GM19099 (cell line): ENCODE results near the gene PARVA.

ENCODE experiments used
- POLR2A ChIP-seq: IDR thresholded peaks from 3 replicates; pipeline ENCODE4 v1.6.1; 2011; ENCODE audit warnings: low read depth; ENCODE audit not compliant: insufficient read length; ENCODE audit errors: extremely low read depth

Gene PARVA

DNA sequence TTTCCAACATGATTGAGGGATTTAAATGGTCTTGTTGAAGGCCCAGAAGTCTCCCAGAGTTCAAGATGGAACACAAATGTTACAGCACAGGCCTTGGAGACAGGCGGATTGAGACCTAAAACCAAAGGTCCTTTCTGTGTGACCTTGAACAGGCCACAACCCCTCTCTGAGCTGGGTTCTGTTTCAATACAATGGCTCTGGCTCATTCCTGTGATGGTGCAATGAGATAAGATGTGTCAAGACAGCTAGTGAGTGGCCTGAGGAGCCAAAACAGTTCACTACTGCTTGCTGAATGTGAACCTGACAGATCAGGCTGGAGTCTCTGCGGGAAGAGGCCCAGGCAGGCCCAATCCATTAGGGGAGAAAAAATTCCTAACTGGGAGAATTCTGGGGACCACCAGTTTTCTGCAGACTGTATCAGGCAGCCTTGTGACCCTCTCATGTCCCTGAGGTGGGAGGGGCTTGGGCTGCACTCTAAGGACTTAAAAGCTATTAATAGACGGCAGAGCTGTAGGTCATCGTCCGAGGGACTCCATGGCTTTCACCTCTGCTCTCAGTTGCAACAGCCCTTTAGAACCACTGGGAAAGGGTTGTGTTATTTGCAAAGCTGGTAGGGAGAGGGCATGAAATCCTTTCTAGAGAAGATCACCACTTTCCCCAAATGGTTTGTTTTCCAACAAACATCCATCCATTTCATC is 170.7 kb downstream of the PARVA start:
- TF ChIP-seq POLR2A: no peak

DNA sequence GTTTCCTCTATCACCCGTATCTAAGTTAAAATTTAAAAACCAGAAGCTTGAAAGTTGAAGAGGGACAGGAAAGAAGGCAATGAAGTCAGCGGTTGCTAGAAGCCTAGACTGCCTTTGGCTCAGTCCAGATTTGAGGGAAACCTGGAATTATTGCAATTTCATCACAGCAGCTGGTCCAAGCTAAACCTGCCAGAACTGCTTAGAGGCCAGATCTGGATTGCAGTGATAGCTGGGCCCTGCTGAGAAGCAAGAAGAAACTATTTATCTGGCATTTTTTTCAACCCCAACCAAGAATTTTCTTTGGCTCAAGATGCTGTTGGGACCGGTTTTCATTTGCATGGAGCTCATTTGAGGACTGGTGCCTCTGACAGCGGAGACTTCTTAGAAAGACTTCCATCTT is 175.3 kb downstream of the PARVA start:
- TF ChIP-seq POLR2A: no peak

DNA sequence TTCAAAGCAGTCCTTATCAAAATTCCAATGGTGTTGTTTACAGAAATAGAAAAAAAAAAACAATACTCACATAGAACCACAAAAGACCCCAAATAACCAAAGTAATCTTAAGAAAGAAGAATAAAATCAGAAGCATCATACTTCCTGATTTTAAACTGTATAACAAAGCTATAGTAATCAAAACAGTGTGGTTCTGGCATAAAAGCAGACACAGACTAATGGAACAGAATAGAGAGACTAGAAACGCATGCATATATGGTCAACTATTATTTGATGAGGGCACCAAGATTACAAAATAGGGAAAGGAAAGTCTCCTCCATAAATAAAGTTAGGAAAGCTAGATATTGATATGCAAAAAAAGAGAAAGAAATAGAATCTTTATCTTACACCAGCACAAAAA is 176.8 kb downstream of the PARVA start:
- TF ChIP-seq POLR2A: no peak

DNA sequence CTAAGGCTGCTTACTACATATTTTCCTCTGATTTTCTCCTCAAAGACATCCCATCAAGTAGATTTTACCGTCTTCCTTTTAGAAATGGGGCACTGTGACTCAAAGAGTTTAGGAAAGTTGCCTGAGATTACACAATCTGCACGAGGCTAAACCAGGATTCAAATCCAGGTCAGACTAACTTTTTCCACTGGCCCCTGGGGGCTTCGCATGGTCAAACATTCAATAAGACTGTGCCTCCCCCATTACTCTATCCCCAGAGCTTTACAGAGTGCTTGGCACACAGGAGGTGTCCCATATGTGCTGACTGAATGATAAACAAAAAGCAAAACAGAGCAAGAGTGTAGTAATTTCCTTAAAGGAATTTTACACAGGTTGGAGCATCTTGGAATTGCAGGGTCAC is 178.8 kb downstream of the PARVA start:
- no peak for TF ChIP-seq POLR2A

DNA sequence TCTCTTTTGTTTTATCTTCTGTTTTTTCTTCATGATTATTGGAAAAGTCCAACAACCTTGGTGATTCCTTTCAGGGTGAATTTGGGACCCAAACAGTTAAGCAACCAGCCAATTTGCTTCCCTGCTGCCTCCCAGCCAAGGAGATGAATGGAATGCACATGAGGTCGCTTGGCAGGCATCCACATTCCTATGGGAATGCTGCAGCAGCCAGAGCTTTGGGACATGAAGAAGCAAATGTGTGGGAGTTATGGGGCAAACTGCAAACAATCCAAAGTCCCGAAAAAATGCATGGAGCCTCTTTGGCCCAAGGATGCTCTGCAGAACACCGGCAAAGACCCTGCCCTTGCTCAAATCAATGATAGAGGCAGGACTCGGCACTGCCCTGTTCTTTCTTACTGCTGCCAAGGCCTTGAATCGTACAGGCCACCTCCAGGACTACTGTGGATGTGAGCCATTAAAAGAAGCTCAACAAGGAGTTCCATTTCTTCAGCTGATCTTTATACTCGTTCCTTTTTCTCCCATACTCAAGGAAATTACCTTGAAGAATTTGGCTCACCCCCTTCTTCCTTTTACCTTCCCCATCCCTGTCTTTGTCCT is 179.5 kb downstream of the PARVA start:
- TF ChIP-seq POLR2A: no peak

DNA sequence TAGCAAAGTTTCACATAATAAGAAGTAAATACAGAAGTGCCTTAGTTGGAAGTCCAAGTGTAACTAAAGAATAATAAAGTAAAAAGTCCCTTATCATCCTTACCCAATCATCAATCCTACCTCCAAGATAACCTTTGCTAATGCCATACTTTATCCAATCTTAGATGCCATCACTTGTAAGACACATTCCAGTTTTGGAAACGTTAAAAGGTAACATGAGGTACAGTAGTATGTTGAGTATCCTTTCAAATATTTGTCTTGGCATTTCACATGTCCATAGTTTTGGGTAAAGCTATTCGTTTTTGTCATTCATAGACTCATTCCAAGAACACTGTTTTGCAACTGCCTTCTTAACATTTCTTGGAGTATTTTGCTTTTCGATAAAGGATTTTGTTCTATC is 181.6 kb downstream of the PARVA start:
- no peak for TF ChIP-seq POLR2A

DNA sequence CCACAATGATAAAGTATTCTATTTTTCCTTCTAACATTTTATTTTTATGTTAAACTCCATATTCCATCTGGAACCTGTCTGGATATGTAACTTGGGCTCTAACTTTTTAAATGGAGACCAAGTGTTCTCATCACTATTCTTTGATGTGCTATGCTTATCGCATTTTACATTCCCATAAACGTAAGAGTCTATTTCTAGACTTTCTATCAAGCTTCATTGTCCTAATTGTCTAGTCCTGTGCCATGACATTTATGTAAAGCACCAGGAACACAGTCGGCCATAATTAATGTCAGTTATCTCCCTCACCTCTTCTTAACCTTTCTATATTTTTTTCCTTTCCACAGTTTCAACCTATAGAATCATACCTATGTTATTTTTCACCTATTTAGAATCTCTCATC is 183.0 kb downstream of the PARVA start:
- TF ChIP-seq POLR2A: no peak

DNA sequence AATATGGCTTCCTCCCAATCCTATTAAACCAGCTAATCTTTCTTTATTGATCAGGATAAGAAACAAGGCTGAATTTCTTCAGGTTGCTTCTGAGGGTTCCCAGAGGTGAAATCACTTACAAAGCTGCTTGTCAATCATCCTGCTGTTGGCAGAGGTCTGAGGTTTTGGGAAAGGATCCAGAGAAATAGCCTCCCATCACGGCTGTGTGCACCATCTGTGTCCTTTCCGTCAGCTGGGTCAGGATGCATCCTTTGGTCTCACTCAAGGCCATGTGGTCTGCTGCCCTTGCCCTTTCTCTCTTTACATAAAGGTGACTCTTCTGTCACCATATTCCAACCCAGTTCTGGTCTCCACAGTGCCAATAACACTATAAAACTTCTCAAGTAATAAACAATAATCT is 183.5 kb downstream of the PARVA start:
- no peak for TF ChIP-seq POLR2A

DNA sequence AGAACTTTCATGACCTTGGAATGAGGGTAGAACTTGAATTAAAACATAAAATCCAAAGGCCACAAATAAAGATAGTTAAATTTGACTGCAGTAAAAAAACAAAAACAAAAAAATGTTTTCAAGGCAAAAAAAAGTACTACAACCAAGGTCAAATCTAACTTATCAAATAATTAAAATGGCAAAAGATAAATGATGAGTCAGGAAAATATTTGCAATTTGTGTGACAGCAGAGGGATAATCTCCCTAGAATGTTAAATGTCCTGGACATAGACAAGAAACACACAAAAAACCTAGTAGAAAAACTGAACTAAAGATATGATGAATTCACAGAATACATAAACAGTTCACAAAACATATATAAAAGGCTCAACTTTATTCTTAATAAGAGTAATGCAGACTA is 186.6 kb downstream of the PARVA start:
- TF ChIP-seq POLR2A: no peak

DNA sequence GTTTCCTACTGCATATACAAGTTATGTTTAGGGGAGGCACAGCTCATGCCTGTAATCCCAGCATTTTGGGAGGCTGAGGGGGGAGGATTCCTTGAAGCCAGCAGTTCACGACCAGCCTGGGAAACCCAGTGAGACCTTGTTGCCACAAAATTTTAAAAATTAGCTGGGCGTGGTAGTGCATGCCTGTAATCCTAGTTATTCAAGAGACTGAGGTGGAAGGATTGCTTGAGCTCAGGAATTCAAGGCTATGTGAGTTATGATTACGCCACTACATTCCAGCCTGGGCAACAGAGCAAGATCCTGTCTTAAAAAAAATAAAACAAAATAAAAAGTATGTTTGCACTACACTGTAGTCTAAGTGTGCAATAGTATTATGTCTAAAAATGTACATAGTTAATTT is 188.0 kb downstream of the PARVA start:
- no peak for TF ChIP-seq POLR2A

DNA sequence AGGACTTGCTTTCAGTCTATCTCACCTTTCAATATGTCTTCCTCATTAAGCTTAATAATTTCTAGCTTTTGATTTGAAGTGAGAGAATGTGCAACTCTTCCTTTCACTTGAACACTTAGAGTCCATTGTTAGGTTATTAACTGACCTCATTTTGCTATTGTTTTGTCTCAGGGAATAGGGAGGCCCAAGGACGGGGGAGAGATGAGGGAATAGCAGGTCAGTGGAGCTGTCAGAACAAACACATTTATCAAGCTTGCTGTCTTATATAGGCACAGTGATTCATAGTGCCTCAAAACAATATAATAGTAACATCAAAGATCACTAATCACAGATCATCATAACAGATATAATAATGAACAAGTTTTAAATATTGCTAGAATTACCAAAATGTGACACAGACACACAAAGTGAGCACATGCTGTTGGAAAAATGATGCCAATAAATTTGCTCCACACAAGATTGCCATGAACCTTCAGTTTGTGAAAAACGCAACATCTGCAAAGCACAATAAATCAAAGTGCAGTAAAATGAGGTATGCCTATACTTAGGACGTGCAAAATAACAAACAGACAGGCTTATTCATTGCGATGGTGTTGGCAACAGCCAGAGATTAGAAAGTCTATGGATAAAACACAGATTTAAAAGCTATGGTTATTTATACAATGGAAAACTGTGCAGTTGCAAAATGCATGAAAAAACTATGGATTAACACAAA is 190.5 kb downstream of the PARVA start:
- TF ChIP-seq POLR2A: no peak

DNA sequence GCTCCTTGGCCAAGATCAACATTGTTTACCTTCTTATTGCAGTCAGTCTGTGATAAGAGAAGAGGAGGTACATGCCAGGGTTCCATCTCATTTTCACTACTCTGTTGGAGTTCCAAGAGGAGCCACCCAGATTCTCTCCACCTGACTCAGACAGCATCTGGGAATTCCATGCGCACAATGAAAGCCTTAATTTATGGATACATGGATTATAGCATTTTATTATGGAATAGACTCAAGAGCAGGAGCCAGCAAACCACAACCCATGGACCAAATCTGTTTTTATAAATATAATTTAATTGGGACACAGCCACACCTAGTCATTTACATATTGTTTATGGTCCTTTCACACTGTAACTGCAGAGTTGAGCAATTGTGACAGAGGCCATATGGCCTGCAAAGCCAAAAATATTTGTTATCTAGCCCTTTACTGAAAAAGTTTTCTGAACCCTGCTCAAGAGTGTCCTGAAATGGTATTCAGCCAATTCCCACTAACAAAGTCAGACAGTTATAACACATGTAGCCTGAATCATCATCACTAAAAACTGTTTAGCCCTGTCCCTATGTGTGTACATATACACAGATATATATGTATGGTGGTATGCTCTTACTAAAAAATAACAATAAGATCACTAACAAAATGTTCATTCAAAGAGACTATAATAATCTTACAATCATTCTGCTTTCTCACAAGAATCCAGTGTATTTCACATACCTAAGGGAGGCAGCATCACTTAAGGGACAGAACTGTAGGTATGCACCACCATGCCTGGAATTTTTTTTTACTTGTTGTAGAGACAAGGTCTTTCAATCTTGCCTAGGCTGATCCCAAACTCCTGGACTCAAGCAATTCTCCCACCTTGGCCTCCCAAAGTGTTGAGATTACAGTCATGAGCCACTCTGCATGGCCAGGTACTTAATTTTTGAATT is 192.4 kb downstream of the PARVA start:
- no peak for TF ChIP-seq POLR2A

DNA sequence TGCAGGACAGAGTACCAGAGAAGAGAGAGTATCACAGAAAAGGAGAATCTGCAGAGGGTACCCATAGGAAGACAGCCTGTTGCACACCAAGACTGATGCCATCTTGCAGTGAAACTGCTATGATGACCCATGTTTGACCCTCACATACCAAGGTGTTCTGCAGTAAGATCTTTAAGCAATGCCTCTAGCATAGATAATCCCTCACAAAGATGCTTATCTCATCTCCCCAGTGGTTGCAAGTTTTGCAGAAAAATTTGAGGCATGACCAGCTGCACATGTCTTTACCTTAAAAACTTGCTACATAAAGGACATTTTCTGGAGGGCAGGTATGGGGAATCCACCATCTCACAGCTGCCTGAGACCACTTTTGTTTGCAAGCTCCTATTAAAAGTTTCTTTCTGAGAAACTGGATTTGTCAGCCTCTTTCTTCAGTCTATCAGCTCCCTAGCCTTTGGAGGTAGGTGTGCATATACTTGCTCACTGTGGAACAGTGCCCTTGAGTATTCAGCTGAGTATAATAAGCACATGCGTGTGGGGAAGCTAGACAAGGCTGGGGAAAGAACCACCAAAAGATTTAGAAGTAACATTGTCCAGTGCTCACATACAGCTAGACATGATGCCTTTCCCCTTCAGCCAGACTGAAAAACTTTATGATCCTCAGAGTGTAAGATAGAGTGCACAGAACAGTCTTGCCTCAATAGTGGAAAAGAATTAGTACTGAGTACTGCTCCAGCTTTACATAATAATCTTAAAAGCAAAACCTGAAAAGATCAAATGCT is 196.5 kb downstream of the PARVA start:
- no peak for TF ChIP-seq POLR2A
